Heart left ventricle (tissue), 13 donors: ENCODE measurements around the gene OR2AK2.

ENCODE experiments used
- CTCF ChIP-seq, 12 donors: fragments of 200-600 bp; sonication (generic) in 4 of 12; IDR thresholded peaks; one replicate each; pipeline versions ENCODE4 v1.5.0 to v1.8.0; 2018 to 2022; ENCODE audit warnings: antibody characterized with exemption in 12 of 12, mild to moderate bottlenecking in 5 of 12
- POLR2A ChIP-seq, 2 donors: fragments of 450-650 bp; IDR thresholded peaks; one replicate each; pipeline ENCODE4 v1.6.1; 2017; ENCODE audit warnings: antibody characterized with exemption in 2 of 2, mild to moderate bottlenecking in 2 of 2, moderate library complexity in 2 of 2
- donor health status: ischemic (EF 13 %, LVEDD 7.1; RV severe dilation, severe dysfunction).
- donor health status: DM: no; HTN: yes; CAD: no.
- donor health status: DM: no; HTN: no; CAD: no.
- donor health status: ischemic (EF 25% LVEDD 6.9; RV normal size, moderate dysfunction).
- donor health status: ischemic (EF 25% LVEDD 5.7; RV mildly dilated, moderate dysfunction).
- donor health status: ischemic (EF 35%, LVEDD 5.7; RV mildly dilated, moderate dysfunction).
- donor health status: nonischemic (EF 11% LVEDD 7.7; RV severe dilation, severe dysfunction).
- donor health status: DM: yes; HTN: yes; CAD: no.
- donor health status: PGD.
- donor health status: ischemic (EF 29% LVEDD 5.4; RV normal size, mild dysfunction).
- donor health status: nonischemic (EF 23%, LVEDD 6.1; RV moderate dilation, normal function).

- TF ChIP-seq CTCF (IDR thresholded peaks at IDR 0.05) (no peak), POLR2A (IDR thresholded peaks at IDR 0.05) (no peak)
Measured at GRCh38 chr1:247923941-247924340, 41.1 kb upstream of the OR2AK2 start.
